Epidermal melanocyte (primary cell): ENCODE data around the gene JAG2.

Experiments used
- DNase-seq: peaks from one replicate; pipeline ENCODE4 v3.0.0; 2011; ENCODE audit warnings: low spot score; ENCODE audit not compliant: insufficient read length

Gene JAG2

GRCh38 chr14:105165761-105166485 lies 2.7 kb downstream of the JAG2 start:
- DNase-seq: no peak

- DNase-seq: no peak
These were observed 3.4 kb downstream of the JAG2 start for GRCh38 chr14:105165134-105165704.

- no peak for DNase-seq
These were observed 5.4 kb downstream of the JAG2 start for GRCh38 chr14:105163040-105163742.

- no peak for DNase-seq
These were observed 6.0 kb downstream of the JAG2 start for GRCh38 chr14:105162669-105162979.

DNA sequence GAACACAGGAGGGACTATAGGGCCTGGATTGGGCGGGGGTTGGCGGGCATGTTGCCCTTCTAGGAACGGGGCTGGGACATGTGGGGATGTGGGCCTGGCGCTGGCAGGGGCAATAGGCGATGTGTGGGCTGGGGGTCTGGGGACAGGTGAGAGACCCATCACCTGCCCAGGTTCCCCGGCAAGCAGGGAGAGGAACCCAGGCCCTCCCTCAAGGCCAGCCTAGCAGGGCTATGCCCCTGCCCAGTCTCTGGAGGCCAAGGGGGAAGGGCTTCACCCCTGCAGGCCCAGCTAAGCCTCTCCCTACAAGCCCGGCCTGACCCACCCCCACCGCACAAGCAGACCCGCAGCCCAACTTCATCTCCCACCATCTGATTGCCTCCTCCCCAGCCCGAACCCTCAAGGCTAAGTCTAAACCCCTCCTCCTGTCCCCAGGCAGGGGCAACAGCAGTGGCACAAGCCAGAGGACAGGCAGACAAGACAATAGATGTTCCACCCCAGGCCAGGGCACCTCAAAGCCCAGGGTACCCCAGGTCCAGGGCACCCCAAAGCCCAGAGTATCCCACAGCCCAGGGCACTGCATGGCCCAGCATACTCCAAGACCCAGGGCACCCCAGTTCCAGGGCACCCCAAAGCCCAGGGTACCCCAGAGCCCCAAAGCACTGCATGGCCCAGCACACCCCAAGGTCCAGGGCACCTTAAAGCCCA lies 6.5 kb downstream of the JAG2 start:
- DNase-seq: no peak

GRCh38 chr14:105161309-105161708 lies 7.3 kb downstream of the JAG2 start:
- DNase-seq: no peak

GRCh38 chr14:105160776-105161175 lies 7.8 kb downstream of the JAG2 start:
- no peak for DNase-seq

DNA sequence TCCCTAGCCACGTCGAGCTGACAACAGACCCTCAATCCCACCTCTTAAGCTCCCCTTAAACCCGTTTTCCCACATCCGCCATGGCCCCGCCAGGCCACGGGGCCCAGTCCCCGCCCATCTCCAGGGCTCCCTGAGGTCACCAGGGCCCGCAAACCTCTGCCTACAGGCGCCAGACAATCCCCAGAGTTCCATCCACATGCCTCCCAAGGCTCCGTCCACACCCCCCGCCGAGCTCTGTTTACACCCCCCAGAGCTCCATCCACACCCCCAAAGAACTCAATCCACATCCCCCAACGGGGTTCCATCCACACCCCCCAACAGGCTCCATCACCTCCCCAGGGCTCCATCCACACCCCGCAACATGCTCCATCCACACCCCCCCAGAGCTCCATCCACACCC lies 9.2 kb downstream of the JAG2 start:
- DNase-seq: no peak

GRCh38 chr14:105158794-105159193 lies 9.8 kb downstream of the JAG2 start:
- DNase-seq: no peak

DNA sequence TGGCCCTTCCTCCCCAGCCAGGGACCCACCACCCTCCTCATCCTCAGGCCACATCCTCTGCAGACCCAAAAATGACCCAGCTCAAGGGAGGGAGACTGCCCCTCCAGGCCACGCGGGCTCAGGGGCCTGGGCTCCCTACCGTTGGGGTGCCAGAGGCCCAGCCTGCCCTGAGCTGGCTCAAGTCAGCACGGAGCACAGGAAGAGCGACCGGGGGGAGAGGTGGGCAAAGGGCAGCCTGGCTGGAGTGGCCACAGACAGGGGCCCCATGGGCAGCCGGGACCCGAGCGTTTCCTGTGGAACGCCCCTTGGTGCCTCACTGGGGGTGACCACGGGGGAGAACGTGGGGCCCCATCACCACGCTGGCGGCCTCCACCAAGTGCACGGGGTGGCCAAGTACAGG lies 10.7 kb downstream of the JAG2 start:
- no peak for DNase-seq

DNA sequence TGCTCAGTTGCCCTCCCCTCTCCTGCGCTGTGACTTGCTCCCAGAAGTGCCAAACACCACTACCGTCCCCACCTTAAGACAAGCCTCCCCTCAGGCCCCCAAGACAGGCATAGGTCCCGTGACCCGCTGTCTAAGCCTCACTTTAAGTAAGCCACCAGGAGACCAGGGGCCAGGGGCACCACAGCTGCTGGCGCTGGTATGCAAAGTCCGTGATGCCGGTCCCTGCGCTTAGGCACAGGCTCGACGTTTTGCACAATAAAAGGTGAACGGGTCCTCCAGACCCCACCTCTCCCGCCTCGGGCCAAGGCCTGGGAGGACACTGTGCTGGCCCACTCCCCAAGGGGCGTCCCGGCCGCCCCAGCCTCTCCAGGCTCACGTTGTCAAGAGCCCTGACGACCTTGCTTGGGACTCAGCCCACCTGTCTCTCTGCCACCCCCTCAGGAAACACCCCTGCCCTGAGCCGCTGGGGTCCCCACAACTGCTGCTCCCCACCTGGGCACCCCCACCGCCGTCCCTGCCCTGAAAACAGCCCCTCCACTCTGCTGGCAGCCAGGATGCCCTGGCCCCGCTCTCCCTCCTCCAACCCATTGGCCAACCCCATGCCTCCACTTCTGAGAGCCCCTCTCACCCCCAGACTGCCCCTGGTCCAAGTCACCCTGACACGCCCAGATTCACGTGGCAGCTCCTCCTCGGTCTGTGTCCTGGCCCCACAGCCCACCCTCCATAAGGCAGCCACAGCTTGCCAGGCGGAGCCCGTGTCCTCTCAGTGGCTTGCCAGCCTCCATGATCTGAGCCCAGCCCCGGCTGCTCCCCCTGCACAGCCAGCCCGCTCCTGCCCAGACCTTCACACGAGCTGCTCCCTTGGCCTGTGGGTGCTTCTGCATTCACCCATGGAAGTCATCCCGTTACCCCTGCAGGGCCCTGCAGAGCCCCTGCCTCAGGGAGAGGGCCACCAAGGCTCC lies 11.9 kb downstream of the JAG2 start:
- no peak for DNase-seq

GRCh38 chr14:105155681-105156413 lies 12.7 kb downstream of the JAG2 start:
- DNase-seq: no peak

DNA sequence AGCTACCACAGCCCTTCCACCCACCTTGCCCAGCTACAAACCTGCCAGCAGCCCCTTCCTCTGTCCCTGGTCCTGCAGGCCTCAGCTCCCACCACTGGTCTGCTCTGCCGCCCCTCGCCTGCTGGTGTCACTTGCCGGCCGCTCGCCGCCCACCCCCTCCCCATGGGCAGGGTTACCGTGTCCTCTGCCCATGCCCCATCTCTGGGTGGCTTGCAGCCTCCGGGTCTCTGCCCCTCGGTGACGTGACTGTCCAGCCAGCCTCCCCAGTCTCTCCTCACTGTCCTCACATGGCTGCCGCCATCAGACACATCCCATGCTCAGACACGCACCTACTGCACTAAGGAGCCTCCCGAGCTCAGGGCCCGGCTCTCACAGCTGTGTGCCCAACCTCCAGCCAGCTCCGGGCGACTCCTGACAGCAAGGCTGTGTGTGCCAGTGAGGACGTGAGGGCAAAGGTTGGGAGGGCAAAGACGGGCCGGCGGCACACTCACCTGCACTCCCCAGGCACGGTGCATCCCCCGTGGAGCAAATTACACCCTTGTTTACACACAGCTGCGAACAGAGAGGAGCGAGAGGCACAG lies 13.4 kb downstream of the JAG2 start:
- DNase-seq: no peak

DNA sequence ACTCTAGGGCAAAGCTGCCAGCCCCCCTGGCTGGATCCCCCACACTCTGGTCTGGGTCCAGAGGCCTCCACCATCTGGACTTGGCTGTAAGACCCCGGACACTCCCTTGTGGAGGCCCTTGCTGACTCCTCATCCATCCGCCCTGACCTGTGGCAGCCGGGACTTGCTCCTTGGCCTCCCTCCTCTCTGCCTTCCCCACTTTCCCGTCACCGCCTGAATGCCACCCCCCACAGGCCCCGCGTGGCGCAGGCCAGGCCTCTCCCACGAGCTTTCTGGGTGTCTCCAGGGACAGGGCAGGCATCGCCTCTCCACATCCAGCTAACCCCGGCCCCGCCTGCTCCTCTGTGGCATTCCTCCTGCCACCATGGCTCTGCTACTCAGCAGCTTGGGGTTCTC lies 14.1 kb downstream of the JAG2 start:
- no peak for DNase-seq

- no peak for DNase-seq
These were observed 14.7 kb downstream of the JAG2 start for GRCh38 chr14:105153739-105154475.

- DNase-seq: no peak
These were observed 15.2 kb downstream of the JAG2 start for GRCh38 chr14:105153331-105153731.

DNA sequence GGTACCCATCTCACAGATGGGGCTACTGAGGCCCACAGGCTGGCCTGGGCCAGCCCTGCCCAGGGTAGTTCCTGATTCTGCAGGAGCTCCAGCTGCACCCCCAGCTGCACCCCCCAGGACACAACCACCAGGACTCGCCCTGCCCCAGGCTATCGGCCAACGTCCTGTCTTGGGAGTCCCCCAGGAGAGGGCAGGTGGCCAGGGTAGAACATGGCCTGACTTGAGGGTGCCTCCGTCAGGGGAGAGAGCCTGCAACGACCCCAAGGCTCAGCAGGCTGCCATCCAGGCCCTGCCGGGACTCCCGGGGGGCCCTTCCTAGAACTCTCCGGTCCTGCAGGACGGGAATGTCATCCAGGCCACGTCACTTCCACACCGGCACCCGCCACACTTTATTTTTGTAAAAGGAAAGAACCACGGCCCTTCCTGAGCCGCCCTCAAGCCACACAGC lies 15.8 kb downstream of the JAG2 start:
- no peak for DNase-seq

DNA sequence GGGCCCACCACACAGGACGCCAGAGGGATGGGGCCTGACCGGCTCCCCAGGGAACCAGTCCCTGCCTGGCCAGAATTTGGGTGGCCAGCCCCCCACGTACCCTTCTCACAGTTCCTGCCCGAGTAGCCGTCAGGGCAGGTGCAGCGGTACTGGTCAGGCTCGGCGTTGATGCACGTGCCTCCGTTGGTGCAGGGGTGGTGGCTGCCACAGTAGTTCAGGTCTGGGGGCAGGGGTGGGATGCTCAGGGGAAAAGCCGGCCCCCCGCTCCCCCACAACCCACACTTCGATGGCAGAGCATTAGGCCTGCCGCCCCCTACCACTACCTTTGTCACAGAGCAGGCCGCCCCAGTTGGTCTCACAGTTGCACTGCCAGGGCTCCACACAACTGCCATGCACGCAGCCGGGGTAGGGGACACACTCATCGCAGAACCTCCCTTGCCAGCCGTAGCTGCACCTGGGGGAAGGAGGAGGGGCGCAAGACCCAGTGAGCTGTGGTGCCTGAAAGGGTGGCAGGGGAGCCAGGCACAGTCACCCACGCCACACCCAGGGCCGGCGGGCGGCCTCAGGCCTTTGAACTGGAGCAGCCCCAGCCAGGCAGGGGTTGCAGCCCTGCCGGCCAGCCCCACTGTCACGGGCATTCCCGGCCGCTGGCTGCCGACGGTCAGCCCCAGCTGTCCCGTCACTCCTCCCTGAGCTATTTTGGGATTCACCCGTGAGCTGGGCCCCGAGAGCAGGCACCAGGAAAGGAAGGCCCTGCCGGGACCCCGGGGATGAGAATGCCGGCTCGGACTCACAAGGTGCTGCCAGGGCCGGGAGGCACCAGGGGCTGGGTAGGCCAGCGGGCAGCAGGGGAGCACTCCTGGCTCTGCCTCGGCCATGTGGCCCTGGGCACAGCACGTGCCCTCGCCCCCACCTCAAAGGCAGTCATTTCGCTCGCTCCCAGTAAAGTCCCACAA lies 16.5 kb downstream of the JAG2 start:
- no peak for DNase-seq
